ENCODE measurements around the gene NSA2.

GRCh38 chr5:74722271-74722670 is 44.8 kb upstream of the NSA2 start:
- no peak for TF ChIP-seq POLR2A (IDR thresholded peaks at IDR 0.05)
- TF ChIP-seq CTCF (IDR thresholded peaks at IDR 0.05), result no peak
